Endothelial cell of umbilical vein (primary cell): ENCODE measurements around the gene NDUFB7.

Source experiments
- EZH2 ChIP-seq: IDR thresholded peaks from 2 replicates; pipeline ENCODE4 v1.6.1; 2012; ENCODE audit warnings: borderline replicate concordance, low read depth, mild to moderate bottlenecking, moderate library complexity, low read length, inconsistent platforms; ENCODE audit not compliant: severe bottlenecking
- FOS ChIP-seq: IDR thresholded peaks from 2 replicates; pipeline ENCODE4 v1.6.1; 2011; ENCODE audit warnings: mild to moderate bottlenecking, low read length, moderate library complexity, borderline replicate concordance; ENCODE audit not compliant: insufficient read depth
- POLR2A ChIP-seq: IDR thresholded peaks from 2 replicates; pipeline ENCODE4 v1.6.1; 2012; ENCODE audit warnings: low read depth, mild to moderate bottlenecking, control low read depth, low read length
- POLR2AphosphoS5 ChIP-seq: IDR thresholded peaks from 2 replicates; pipeline ENCODE4 v1.6.1; 2012; ENCODE audit warnings: low read depth, mild to moderate bottlenecking, control low read depth, low read length, moderate library complexity; ENCODE audit not compliant: insufficient read depth
- TF ChIP-seq, protein P1 (sequence below), 2 donors: IDR thresholded peaks; 1 replicate in 1 of 2; 2 replicates in 1 of 2; pipeline ENCODE4 v1.5.1; 2011; ENCODE audit warnings: low read length in 2 of 2, mild to moderate bottlenecking in 2 of 2, moderate library complexity in 2 of 2, control low read depth in 1 of 2, inconsistent platforms in 1 of 2, low read depth in 1 of 2; ENCODE audit not compliant: insufficient read depth in 1 of 2; ENCODE audit errors: extremely low read depth in 1 of 2

- no peak for TF ChIP-seq POLR2AphosphoS5
- TF ChIP-seq, protein P1, sequence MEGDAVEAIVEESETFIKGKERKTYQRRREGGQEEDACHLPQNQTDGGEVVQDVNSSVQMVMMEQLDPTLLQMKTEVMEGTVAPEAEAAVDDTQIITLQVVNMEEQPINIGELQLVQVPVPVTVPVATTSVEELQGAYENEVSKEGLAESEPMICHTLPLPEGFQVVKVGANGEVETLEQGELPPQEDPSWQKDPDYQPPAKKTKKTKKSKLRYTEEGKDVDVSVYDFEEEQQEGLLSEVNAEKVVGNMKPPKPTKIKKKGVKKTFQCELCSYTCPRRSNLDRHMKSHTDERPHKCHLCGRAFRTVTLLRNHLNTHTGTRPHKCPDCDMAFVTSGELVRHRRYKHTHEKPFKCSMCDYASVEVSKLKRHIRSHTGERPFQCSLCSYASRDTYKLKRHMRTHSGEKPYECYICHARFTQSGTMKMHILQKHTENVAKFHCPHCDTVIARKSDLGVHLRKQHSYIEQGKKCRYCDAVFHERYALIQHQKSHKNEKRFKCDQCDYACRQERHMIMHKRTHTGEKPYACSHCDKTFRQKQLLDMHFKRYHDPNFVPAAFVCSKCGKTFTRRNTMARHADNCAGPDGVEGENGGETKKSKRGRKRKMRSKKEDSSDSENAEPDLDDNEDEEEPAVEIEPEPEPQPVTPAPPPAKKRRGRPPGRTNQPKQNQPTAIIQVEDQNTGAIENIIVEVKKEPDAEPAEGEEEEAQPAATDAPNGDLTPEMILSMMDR (IDR thresholded peaks at IDR 0.05; ENCODE audit: extremely low read depth in 1 of 2, insufficient read depth in 1 of 2, low read depth in 1 of 2, low read length in 2 of 2) = no peak
- no peak for TF ChIP-seq POLR2A
- TF ChIP-seq EZH2 = no peak
- no peak for TF ChIP-seq FOS
Measured at GRCh38 chr19:14533450-14533849, 38.4 kb downstream of the NDUFB7 start.
